Colonic mucosa (tissue), 4 donors: ENCODE results near the gene CTNNBIP1. TPM values are rescaled to one million over a fixed set of nuclear protein-coding genes. Genes with fewer than 3 reads are reported as not detected.

Experiments
- DNase-seq: peaks from one replicate; pipeline ENCODE4 v3.0.0-alpha.2; 2020
- H3K27ac ChIP-seq: fragments of 200-600 bp; one replicate; pipeline ENCODE4 v1.8.0; 2021
- H3K27me3 ChIP-seq: fragments of 200-600 bp; one replicate; pipeline ENCODE4 v1.8.0; 2021
- H3K36me3 ChIP-seq: fragments of 200-600 bp; one replicate; pipeline ENCODE4 v1.8.0; 2021
- H3K4me1 ChIP-seq: fragments of 200-600 bp; one replicate; pipeline ENCODE4 v1.8.0; 2021; ENCODE audit warnings: mild to moderate bottlenecking
- H3K4me3 ChIP-seq: fragments of 200-600 bp; one replicate; pipeline ENCODE4 v1.8.0; 2021
- H3K9ac ChIP-seq, 2 donors: one replicate each; pipeline ENCODE4 v1.7.0; 2013; ENCODE audit warnings: control low read depth in 2 of 2, low read depth in 2 of 2, low read length in 2 of 2
- H3K9me3 ChIP-seq: fragments of 200-600 bp; one replicate; pipeline ENCODE4 v1.8.0; 2021
- intact Hi-C: fragments of 100-400 bp; cut with DNase I; formaldehyde crosslinking; loops from one replicate; pipeline ENCODE4 v1.14.1; 2022
- total RNA-seq, 2 donors: library from RNA; stranded (reverse); fragmentation: NEBNext Ultra II Directional in 1 of 2; extraction: Animal tissue kit (Norgen Biotek cat#: 25700) in 1 of 2; gene quantifications; one replicate each; pipeline ENCODE4 v1.2.1, GENCODE V29; 2021
- TF ChIP-seq, protein P1 (sequence below): fragments of 200-600 bp; IDR thresholded peaks from one replicate; pipeline ENCODE4 v1.8.0; 2022; ENCODE audit warnings: antibody characterized with exemption, mild to moderate bottlenecking
- donor health status: healthy.
- donor health status: DM: no; HTN: no; CAD: no.
- donor health status: DM: no; HTN: no; CAD: no.

CTNNBIP1 gene
- total RNA-seq, 2 donors from 2014 or later: 28.1 to 30.1 TPM

DNA sequence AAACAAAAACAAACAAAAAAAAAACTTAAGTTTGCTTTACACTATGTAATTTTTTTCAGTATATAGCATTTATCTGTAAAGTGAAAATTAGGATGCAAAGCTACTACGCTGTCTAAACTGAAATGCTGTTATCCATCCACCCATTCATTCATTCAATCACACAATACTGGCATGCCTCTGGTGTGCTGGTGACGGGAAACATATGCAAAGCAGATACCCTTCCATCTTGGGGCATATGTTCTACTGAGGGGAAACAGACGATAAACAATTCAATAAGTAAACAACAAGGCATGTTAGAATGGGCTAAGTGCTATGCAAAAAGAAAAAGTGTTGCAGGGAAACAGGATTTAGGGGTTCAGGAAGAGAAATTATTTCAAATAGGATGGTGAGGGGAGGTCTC, 89.5 kb downstream of the CTNNBIP1 start:
- Histone ChIP-seq H3K27ac (no peak overlapping the region), H3K27me3 (no peaks in the 10 kb centered on the region), H3K36me3 (no peaks in the 10 kb centered on the region), H3K9me3 (no peaks in the 10 kb centered on the region), H3K9ac (no peak overlapping the region), H3K4me1 (peaks cover 18% of the 10 kb centered on the region), H3K4me3 (no peak overlapping the region)
- intact Hi-C loops: no loop called here
- TF ChIP-seq, protein P1, sequence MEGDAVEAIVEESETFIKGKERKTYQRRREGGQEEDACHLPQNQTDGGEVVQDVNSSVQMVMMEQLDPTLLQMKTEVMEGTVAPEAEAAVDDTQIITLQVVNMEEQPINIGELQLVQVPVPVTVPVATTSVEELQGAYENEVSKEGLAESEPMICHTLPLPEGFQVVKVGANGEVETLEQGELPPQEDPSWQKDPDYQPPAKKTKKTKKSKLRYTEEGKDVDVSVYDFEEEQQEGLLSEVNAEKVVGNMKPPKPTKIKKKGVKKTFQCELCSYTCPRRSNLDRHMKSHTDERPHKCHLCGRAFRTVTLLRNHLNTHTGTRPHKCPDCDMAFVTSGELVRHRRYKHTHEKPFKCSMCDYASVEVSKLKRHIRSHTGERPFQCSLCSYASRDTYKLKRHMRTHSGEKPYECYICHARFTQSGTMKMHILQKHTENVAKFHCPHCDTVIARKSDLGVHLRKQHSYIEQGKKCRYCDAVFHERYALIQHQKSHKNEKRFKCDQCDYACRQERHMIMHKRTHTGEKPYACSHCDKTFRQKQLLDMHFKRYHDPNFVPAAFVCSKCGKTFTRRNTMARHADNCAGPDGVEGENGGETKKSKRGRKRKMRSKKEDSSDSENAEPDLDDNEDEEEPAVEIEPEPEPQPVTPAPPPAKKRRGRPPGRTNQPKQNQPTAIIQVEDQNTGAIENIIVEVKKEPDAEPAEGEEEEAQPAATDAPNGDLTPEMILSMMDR: no peak
- no peak for DNase-seq

DNA sequence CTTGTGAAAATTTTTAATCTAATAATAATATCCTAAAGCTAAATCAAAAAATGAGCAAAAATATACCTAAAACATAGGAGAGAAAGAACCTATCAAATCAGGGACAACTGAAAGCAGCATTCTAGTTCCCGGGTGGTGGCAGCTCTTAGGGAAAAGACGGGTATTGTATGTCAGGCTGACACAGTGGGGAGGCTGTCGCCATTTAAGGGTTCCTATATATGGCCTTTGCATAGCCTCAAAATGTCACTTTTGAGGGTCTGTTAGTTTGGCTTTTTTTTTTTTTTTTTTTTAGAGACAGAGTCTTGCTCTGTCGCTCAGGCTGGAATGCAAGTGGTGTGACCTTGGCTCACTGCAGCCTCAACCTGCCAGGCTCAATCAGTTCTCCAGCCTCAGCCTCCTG, 92.3 kb downstream of the CTNNBIP1 start:
- intact Hi-C loops: no loop called here
- no peaks in the 10 kb centered on the region for H3K36me3 ChIP-seq
- TF ChIP-seq, protein P1: no peak
- no peaks in the 10 kb centered on the region for H3K27me3 ChIP-seq
- H3K9ac ChIP-seq: no peak overlapping the region
- no peak overlapping the region for H3K4me3 ChIP-seq
- peak overlapping the region; percentile 90 for H3K27ac ChIP-seq
- no peaks in the 10 kb centered on the region for H3K9me3 ChIP-seq
- peaks cover 17% of the 10 kb centered on the region for H3K4me1 ChIP-seq
- DNase-seq: no peak

DNA sequence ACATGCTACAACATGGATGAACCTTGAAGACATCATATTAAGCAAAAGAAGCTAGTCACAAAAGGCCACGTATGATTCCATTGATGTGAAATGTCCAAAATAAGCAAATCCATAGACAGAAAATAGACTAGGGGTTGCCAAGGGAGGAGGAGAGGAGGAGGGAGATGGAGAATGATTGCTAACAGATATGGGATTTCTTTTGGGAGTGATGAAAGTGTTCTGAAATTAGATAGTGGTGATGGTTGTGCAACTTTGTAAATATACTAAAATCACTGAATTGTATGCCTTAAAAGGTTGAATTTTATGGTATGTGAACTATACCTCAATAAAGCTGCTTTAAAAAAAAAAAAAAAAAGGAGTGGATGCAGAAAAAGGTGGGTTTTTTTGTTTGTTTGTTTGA, 93.9 kb downstream of the CTNNBIP1 start:
- peaks cover 22% of the 10 kb centered on the region for H3K4me1 ChIP-seq
- DNase-seq: no peak
- intact Hi-C loops: no loop called here

DNA sequence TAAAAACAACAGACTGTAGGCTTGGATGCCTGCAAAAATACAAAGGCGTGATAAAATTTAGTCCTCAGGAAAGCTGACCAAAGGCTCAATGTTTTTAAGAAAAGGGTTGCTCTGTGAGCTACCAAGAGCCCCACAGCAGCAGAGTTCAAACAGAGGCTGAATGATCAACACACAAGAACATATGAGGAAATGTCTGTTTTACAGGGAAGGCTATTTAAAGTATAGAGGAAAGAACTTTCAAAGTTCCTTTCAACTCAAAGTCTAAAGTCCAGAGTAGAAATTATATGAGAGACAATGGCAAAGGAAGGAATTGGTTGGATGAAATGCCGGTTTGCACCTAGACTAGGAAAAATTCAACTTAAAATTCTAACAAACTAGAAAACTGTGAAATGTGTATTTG, 94.9 kb downstream of the CTNNBIP1 start:
- no peak overlapping the region for H3K4me3 ChIP-seq
- H3K27me3 ChIP-seq: no peaks in the 10 kb centered on the region
- H3K9ac ChIP-seq: peak overlapping the region in 1 of 2 donors; percentile 84
- H3K4me1 ChIP-seq: peaks cover 15% of the 10 kb centered on the region
- intact Hi-C loops: no loop called here
- no peaks in the 10 kb centered on the region for H3K36me3 ChIP-seq
- H3K9me3 ChIP-seq: no peaks in the 10 kb centered on the region
- TF ChIP-seq, protein P1: no peak
- DNase-seq: no peak
- H3K27ac ChIP-seq: peak overlapping the region; percentile 90

More for the DNA sequence above, 93.9 kb downstream of the CTNNBIP1 start:
- Histone ChIP-seq H3K27me3 (no peaks in the 10 kb centered on the region), H3K36me3 (no peaks in the 10 kb centered on the region), H3K9me3 (no peaks in the 10 kb centered on the region), H3K4me3 (no peak overlapping the region), H3K9ac (no peak overlapping the region), H3K27ac (peak overlapping the region; percentile 90)
- TF ChIP-seq, protein P1: no peak

DNA sequence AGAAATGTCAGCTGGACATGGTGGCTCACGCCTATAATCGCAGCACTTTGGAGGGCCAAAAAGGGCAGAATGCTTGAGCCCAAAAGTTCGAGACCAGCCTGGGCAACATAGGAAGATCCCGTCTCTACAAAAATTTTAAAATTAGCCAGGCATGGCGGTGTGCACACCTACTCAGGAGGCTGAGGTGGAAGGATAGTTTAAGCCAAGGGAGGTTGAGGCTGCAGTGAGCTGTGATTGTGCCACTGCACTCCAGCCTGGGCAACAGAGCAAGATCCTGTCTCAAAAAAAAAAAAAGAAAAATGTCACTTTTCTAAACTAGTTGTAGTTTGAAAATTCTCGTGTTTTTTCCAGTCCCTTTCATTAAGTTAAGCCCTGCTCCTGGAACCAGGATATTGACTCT, 95.5 kb downstream of the CTNNBIP1 start:
- DNase-seq: no peak
- TF ChIP-seq, protein P1: no peak
- Histone ChIP-seq H3K4me3 (no peak overlapping the region), H3K27me3 (no peaks in the 10 kb centered on the region), H3K4me1 (peaks cover 15% of the 10 kb centered on the region), H3K9ac (peak overlapping the region in 1 of 2 donors; percentile 84), H3K9me3 (no peaks in the 10 kb centered on the region), H3K27ac (peak overlapping the region; percentile 90), H3K36me3 (no peaks in the 10 kb centered on the region)
- intact Hi-C loops: no loop called here
